Femur (tissue), 1 donor: ENCODE results near the gene HOXC4.
"Not testable (repeated sequence)": the region's sequence is repeated elsewhere in the genome, so short reads cannot be mapped to it uniquely, and the experiment has no call there.

Experiments used
- DNase-seq: peaks from one replicate; pipeline ENCODE4 v3.0.0-alpha.2; 2017

HOXC4 gene

GRCh38 chr12:54041097-54041690, 12.4 kb upstream of the HOXC4 start:
- peak; percentile 19 for DNase-seq

GRCh38 chr12:54042033-54042432, 11.6 kb upstream of the HOXC4 start:
- not testable (repeated sequence) for DNase-seq

- DNase-seq = peak; percentile 75
Observed at GRCh38 chr12:54042970-54043853, 10.4 kb upstream of the HOXC4 start.

GRCh38 chr12:54044425-54045103, 9.1 kb upstream of the HOXC4 start:
- no peak for DNase-seq

- no peak for DNase-seq
Observed at GRCh38 chr12:54045401-54045800, 8.2 kb upstream of the HOXC4 start.

- no peak for DNase-seq
Observed at GRCh38 chr12:54045868-54046521, 7.6 kb upstream of the HOXC4 start.

GRCh38 chr12:54046809-54047159, 6.9 kb upstream of the HOXC4 start:
- peak; percentile 20 for DNase-seq

- DNase-seq = no peak
Observed at GRCh38 chr12:54047160-54047963, 6.3 kb upstream of the HOXC4 start.

- no peak for DNase-seq
Observed at GRCh38 chr12:54047964-54048303, 5.7 kb upstream of the HOXC4 start.

- DNase-seq = no peak
Observed at GRCh38 chr12:54048406-54049093, 5.1 kb upstream of the HOXC4 start.

GRCh38 chr12:54049108-54049507, 4.5 kb upstream of the HOXC4 start:
- no peak for DNase-seq

GRCh38 chr12:54050482-54050810, 3.2 kb upstream of the HOXC4 start:
- DNase-seq = no peak

- no peak for DNase-seq
Observed at GRCh38 chr12:54051026-54051842, 2.4 kb upstream of the HOXC4 start.

GRCh38 chr12:54051874-54052437, 1.7 kb upstream of the HOXC4 start:
- peak; percentile 24 for DNase-seq

GRCh38 chr12:54052438-54053002, 1.1 kb upstream of the HOXC4 start:
- peak; percentile 73 for DNase-seq

- DNase-seq = peak; percentile 37
Observed at GRCh38 chr12:54053003-54053750, 458 bp upstream of the HOXC4 start.

- no peak for DNase-seq
Observed at GRCh38 chr12:54054742-54055194, 1.1 kb downstream of the HOXC4 start.

- no peak for DNase-seq
Observed at GRCh38 chr12:54055552-54055951, 1.9 kb downstream of the HOXC4 start.

- DNase-seq = no peak
Observed at GRCh38 chr12:54056110-54056509, 2.5 kb downstream of the HOXC4 start.
